Small intestine (tissue), 7 donors: ENCODE data around the gene CSF1. TPM values are rescaled to one million over a fixed set of nuclear protein-coding genes. Genes with fewer than 3 reads are reported as not detected.

Source experiments
- DNase-seq, 2 donors: peaks; one replicate each; pipeline versions ENCODE4 v3.0.0 to v3.0.0-alpha.2; 2013
- FAIRE-seq: peaks from 2 replicates; lab custom pipeline; 2012; peaks lifted over from hg19 to GRCh38; lab: Jason Lieb, UNC
- H3K27ac ChIP-seq, 3 donors: one replicate each; pipeline ENCODE4 v1.5.1; 2013; ENCODE audit warnings: low read length in 2 of 3, mild to moderate bottlenecking in 2 of 3, control low read depth in 1 of 3, inconsistent platforms in 1 of 3, low read depth in 1 of 3, moderate library complexity in 1 of 3
- H3K27me3 ChIP-seq, 3 donors: one replicate each; pipeline ENCODE4 v1.6.1; 2013; ENCODE audit warnings: low read length in 3 of 3, inconsistent platforms in 1 of 3; ENCODE audit not compliant: control insufficient read depth in 3 of 3, insufficient read depth in 3 of 3
- H3K36me3 ChIP-seq, 3 donors: one replicate each; pipeline ENCODE4 v1.6.1; 2013; ENCODE audit warnings: low read length in 3 of 3, inconsistent platforms in 1 of 3, low read depth in 1 of 3, mild to moderate bottlenecking in 1 of 3, moderate library complexity in 1 of 3; ENCODE audit not compliant: control insufficient read depth in 3 of 3, insufficient read depth in 2 of 3
- H3K4me1 ChIP-seq, 3 donors: one replicate each; pipeline ENCODE4 v1.6.1; 2013; ENCODE audit warnings: low read length in 2 of 3, inconsistent platforms in 1 of 3, low read depth in 1 of 3, mild to moderate bottlenecking in 1 of 3, moderate library complexity in 1 of 3; ENCODE audit not compliant: control insufficient read depth in 3 of 3, insufficient read depth in 2 of 3
- H3K4me3 ChIP-seq, 3 donors: one replicate each; pipeline ENCODE4 v1.5.1; 2013; ENCODE audit warnings: low read length in 3 of 3, control low read depth in 1 of 3, inconsistent platforms in 1 of 3, low read depth in 1 of 3, mild to moderate bottlenecking in 1 of 3, moderate library complexity in 1 of 3
- H3K9me3 ChIP-seq, 2 donors: one replicate each; pipeline ENCODE4 v1.6.1; 2013; ENCODE audit warnings: low read depth in 1 of 2, low read length in 1 of 2; ENCODE audit not compliant: control insufficient read depth in 2 of 2, insufficient read depth in 1 of 2
- WGBS, 3 donors: extraction: QIAGEN DNeasy Blood & Tissue Kit; methylation state at CpG; one replicate each; pipeline ENCODE4 v1.1.7; 2013; 5-methylcytosine and 5-hydroxymethylcytosine counted together
- polyA plus RNA-seq, 4 donors: library from polyadenylated mRNA; stranded (reverse) in 3 of 4; unstranded in 1 of 4; fragments of 200-250 nt in 3 of 4; fragments of 120-200 nt in 1 of 4; gene quantifications; one replicate each; pipeline versions ENCODE4 v1.2.1 to v1.2.3, GENCODE V29; 2013
- donor health status: healthy with polysubstance abuse.
- donor health status: control.
- donor health status: control.
- donor health status: Bipolar disorder and iron deficiency.
- donor health status: healthy.

Gene CSF1
- polyA plus RNA-seq, 4 donors, result 0.89 to 15.5 (median 4.4) TPM

DNA sequence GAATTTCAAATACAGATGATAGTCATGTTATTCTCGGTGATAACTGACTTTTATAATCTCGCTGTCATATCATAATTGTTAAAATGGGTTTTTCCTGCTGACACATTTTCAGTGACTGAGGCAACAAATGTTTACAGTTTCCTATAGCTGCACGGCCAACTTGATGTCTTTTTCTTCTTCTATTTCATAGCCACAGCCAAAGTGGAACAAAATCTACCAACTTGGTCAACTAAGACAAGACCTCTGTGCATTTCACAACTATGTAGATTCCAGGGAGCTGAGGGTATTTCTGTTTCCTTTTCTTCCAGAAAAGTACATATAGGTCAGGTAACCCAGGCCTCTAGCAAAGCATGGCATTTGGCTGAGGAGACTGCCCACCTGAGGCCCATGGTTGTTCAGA lies 63.5 kb downstream of the CSF1 start:
- no peaks in the 10 kb centered on the region for H3K27me3 ChIP-seq
- peaks cover 0 to 2% (median 0%) of the 10 kb centered on the region in 3 donors for H3K36me3 ChIP-seq
- peaks cover 0 to 16% (median 0%) of the 10 kb centered on the region in 3 donors for H3K4me1 ChIP-seq
- FAIRE-seq (no peak), DNase-seq (no peak)
- H3K27ac ChIP-seq, result no peak overlapping the region
- H3K9me3 ChIP-seq, result peaks cover 0 to 8% of the 10 kb centered on the region in 2 donors
- WGBS, 3 donors, result 90 to 93% (median 90%) methylated on average over 3 of the region's 3 CpGs
- no peak overlapping the region for H3K4me3 ChIP-seq

DNA sequence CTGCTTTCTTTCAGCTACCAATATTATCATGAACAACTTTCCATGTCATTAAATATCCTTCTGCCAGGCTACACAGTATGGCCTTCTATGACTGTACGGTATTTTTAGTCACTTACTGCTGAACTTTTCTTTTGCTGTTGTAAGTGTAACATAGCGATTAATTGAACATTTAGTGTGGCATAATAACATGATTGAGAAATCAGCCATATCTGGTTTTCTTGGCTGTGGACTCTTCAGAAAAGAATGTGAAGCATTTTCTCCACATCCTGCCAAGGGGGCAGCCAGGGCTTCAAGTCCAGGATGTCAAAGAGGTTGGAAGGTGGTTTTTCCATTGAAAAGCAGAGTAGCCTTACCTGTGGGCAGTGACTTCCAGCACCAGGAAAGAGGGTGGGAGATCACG lies 65.1 kb downstream of the CSF1 start:
- no peak overlapping the region for H3K4me3 ChIP-seq
- peaks cover 0 to 27% (median 6%) of the 10 kb centered on the region in 3 donors for H3K4me1 ChIP-seq
- H3K36me3 ChIP-seq, result peaks cover 0 to 2% (median 0%) of the 10 kb centered on the region in 3 donors
- WGBS, 3 donors, result 88 to 94% (median 93%) methylated on average over 3 of the region's 3 CpGs
- FAIRE-seq (no peak), DNase-seq (no peak)
- no peak overlapping the region for H3K27ac ChIP-seq
- H3K27me3 ChIP-seq, result no peaks in the 10 kb centered on the region
- H3K9me3 ChIP-seq, result peaks cover 0 to 8% of the 10 kb centered on the region in 2 donors

DNA sequence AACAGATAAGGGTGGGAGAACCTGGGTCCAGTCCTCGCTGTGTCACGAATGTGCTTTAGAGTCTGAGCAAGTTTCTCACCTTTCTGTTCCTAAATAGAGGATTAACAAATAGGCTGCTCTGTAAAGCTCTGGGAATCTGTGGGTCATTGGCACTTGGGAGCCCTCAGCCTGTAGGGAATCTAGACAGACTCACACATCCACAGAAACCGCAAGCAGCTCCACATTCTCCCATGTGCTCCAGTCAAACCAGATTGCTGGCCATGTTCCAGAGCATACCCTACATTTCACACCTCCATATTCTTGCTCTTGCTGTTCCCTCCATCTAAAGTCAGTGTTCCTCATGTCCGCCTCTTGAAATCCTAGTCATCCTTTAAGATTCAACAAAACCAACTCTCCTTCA lies 66.1 kb downstream of the CSF1 start:
- Histone ChIP-seq H3K4me1 (peaks cover 0 to 27% (median 7%) of the 10 kb centered on the region in 3 donors), H3K27me3 (no peaks in the 10 kb centered on the region), H3K27ac (no peak overlapping the region), H3K4me3 (no peak overlapping the region), H3K9me3 (peaks cover 0 to 8% of the 10 kb centered on the region in 2 donors), H3K36me3 (peaks cover 0 to 2% (median 0%) of the 10 kb centered on the region in 3 donors)
- DNase-seq (no peak), FAIRE-seq (no peak)
- WGBS, 3 donors, result 93 to 97% (median 94%) methylated on average over 4 of the region's 4 CpGs

DNA sequence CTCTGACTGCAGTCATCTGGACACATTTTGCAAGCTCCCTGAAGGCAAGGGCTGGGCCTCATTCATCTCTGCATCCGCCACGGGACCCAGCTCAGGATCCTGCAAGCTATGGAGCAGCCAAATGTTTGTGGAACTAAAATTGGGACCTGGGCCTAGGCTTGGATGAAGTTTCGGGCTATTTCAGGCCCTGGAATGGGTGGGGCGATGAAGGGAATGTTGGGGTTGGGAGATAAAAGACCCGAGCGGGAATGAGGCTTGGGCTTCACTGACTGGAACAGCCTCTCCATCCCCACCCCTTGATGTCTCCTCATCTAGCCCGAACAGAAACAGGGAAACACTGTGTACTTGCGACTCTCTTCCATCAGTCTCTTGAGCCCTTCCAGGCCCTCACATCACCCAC lies 66.6 kb downstream of the CSF1 start:
- no peak for FAIRE-seq
- DNase-seq, result no peak
- H3K4me1 ChIP-seq, result peaks cover 0 to 27% (median 7%) of the 10 kb centered on the region in 3 donors
- H3K27ac ChIP-seq, result no peak overlapping the region
- no peaks in the 10 kb centered on the region for H3K27me3 ChIP-seq
- H3K9me3 ChIP-seq, result peaks cover 0 to 8% of the 10 kb centered on the region in 2 donors
- peaks cover 0 to 2% (median 0%) of the 10 kb centered on the region in 3 donors for H3K36me3 ChIP-seq
- no peak overlapping the region for H3K4me3 ChIP-seq
- WGBS, 3 donors, result 75 to 94% (median 92%) methylated on average over 8 of the region's 8 CpGs

DNA sequence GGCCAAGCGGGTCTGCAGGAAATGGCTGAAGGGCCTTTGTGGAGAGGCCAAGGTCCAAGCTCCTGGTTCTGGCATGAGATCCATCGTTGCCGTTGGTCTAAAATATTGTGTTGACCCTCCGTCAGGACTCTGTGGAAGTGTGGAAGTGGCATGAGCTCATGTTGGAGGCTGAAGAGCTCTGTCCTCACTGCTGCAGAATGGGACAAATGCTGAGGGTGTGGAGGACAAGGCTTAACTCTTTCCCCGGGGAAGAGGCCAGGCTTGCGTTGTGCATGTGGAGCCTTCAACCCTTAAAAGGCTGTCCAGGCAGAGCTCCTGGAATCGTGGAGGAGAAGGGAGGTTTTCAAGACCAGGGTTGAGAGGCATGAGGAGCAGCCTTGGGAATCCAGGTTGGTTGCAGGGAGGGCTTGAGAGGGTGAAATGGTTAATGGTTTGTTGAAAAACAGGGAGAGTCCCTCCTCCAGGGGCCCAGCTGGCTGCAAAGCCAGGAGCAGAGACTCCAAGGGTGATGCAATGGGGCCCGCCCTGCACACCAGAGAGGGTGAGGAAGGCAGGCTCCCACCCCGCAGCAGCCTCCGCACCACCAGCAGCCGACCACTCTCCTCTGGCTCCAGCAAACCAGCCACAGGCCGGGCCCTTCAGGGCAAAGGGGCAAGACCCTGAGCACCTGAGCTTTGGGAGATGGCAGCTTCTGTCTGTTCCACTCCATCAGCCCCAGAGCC lies 67.2 kb downstream of the CSF1 start:
- Histone ChIP-seq H3K4me3 (no peak overlapping the region), H3K27me3 (no peaks in the 10 kb centered on the region), H3K36me3 (peaks cover 0 to 2% (median 0%) of the 10 kb centered on the region in 3 donors), H3K27ac (no peak overlapping the region), H3K9me3 (peaks cover 0 to 8% of the 10 kb centered on the region in 2 donors), H3K4me1 (peaks cover 0 to 27% (median 7%) of the 10 kb centered on the region in 3 donors)
- WGBS, 3 donors, result 81 to 93% (median 88%) methylated on average over 12 of the region's 12 CpGs
- FAIRE-seq (no peak), DNase-seq (no peak)

DNA sequence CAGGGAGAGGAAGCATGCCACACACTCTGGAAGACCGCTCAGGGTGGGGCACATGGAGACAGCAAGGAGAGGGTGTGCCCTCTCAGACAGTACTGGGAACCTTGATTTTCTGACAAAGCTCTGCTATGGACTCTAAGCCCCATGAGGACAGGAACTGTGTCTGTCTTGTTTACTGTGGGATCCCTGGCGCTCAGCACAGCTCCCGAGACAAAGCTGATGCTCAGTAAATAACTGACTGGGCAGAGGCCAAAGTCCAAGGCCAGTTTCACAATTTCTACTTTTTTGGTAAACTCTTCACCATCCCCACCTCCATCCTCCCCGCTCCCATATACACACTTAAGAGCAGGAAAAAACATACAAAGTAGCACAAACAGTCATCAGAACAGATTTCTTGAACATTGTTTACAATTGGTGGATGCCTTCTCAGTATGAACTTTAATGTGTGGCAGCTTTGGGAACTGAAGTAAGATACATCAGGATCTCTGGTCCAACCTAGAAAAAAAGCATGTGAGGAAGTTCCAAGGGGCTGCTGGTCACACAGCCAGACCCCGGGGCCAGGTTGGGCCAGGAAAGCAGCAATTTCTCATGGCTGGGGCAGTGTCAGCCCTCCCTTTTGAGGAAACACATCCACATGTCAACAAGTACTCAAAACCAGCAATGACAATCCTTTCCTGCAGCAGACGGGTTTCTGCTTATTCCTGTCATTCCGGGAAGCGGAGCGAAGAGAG lies 68.3 kb downstream of the CSF1 start:
- Histone ChIP-seq H3K36me3 (peaks cover 0 to 2% (median 0%) of the 10 kb centered on the region in 3 donors), H3K4me1 (peaks cover 0 to 29% (median 7%) of the 10 kb centered on the region in 3 donors), H3K9me3 (peaks cover 0 to 8% of the 10 kb centered on the region in 2 donors), H3K4me3 (no peak overlapping the region), H3K27ac (peak overlapping the region in 1 of 3 donors; percentile 33), H3K27me3 (no peaks in the 10 kb centered on the region)
- 69 to 86% (median 83%) methylated on average over 9 of the region's 9 CpGs for WGBS, 3 donors
- FAIRE-seq (no peak), DNase-seq (no peak)

DNA sequence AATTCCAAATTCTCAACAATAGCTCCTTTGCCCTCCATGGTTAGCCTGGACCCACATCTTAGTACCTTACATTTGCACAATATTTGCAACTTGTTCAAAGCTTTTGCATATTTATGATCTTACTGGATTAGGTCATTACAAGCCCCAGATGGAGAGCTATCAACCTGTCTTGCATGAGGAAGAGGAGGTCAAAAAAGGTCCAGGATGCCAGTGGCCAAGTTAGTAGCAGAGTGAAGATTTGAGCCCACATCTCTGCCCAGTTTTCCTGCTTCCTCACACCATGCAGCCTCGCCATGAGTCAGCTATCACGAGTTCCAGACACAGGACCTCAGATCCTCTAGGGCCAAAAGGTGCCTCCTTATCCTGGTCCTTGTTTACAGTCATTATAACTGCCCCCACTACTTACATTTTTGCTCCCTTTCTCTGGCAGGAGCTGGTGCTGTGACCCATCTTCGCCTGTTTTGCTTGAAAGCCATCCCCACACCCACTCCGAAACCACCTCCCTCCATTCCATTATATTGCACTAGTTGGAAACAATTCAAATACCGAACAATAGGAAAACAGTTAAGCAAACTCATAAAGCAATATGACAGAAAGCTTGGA lies 68.9 kb downstream of the CSF1 start:
- FAIRE-seq, result no peak
- H3K4me3 ChIP-seq, result no peak overlapping the region

More for the DNA sequence above, 68.9 kb downstream of the CSF1 start:
- Histone ChIP-seq H3K27ac (peak overlapping the region in 2 of 3 donors; percentile 17 to 19), H3K36me3 (peaks cover 0 to 2% (median 0%) of the 10 kb centered on the region in 3 donors), H3K4me1 (peaks cover 0 to 33% (median 7%) of the 10 kb centered on the region in 3 donors), H3K9me3 (peaks cover 0 to 8% of the 10 kb centered on the region in 2 donors), H3K27me3 (no peaks in the 10 kb centered on the region)
- peak in 1 of 2 donors; percentile 47 for DNase-seq
- WGBS, 3 donors, result 18 to 41% (median 35%) methylated on average over 5 of the region's 5 CpGs
